WTC11 (cell line): ENCODE measurements around the gene PRDM12. TPM values are rescaled to one million over a fixed set of nuclear protein-coding genes. Genes with fewer than 3 reads are reported as not detected.

ENCODE experiments used
- ATAC-seq: fragments of 200-7000 bp; cut with Tn5 transposase; 2 replicates; pipeline ENCODE4 v1.10.0; 2021; ENCODE audit warnings: mild to moderate bottlenecking, moderate library complexity
- CTCF ChIA-PET: fragments of 300-600 bp; sonication (Branson Sonifier 250); formaldehyde crosslinking; loops from one replicate; lab custom pipeline; 2021; ENCODE audit warnings: antibody characterized with exemption; lab: Charles Lee
- POLR2A ChIA-PET: fragments of 350-600 bp; sonication (Branson Sonifier 250); formaldehyde crosslinking; loops from one replicate; lab custom pipeline; 2021; ENCODE audit warnings: antibody characterized with exemption; lab: Charles Lee
- DNase-seq: peaks from one replicate; pipeline ENCODE4 v3.0.0; 2021; ENCODE audit warnings: low spot score
- H3K27ac Mint-ChIP-seq: 2 replicates; pipeline ENCODE4 v1.8.0; 2021; ENCODE audit warnings: mixed read lengths
- H3K27me3 Mint-ChIP-seq: 2 replicates; pipeline ENCODE4 v1.8.0; 2021; ENCODE audit warnings: low read depth, mild to moderate bottlenecking, moderate library complexity, mixed read lengths
- H3K36me3 Mint-ChIP-seq: 2 replicates; pipeline ENCODE4 v1.8.0; 2021; ENCODE audit warnings: mixed read lengths
- H3K4me1 Mint-ChIP-seq: 2 replicates; pipeline ENCODE4 v1.8.0; 2022; ENCODE audit warnings: mixed read lengths
- H3K4me3 Mint-ChIP-seq: 2 replicates; pipeline ENCODE4 v1.8.0; 2021; ENCODE audit warnings: mild to moderate bottlenecking, moderate library complexity, mixed read lengths
- H3K9me3 Mint-ChIP-seq: 2 replicates; pipeline ENCODE4 v1.8.0; 2021; ENCODE audit warnings: mixed read lengths
- CREB1 ChIP-seq: sonication (generic); formaldehyde crosslinking; IDR thresholded peaks from 2 replicates; pipeline ENCODE4 v1.8.0; 2023; ENCODE audit warnings: mild to moderate bottlenecking, missing genetic modification reagents
- CREM ChIP-seq: sonication (generic); formaldehyde crosslinking; IDR thresholded peaks from 2 replicates; pipeline ENCODE4 v1.8.1; 2022; ENCODE audit warnings: mild to moderate bottlenecking, missing genetic modification reagents, moderate library complexity
- CTCF ChIP-seq: fragments of 200-600 bp; IDR thresholded peaks from 2 replicates; pipeline ENCODE4 v1.8.0; 2022; ENCODE audit warnings: antibody characterized with exemption
- ESRRA ChIP-seq: sonication (generic); formaldehyde crosslinking; IDR thresholded peaks from 2 replicates; pipeline ENCODE4 v1.8.1; 2022; ENCODE audit warnings: mild to moderate bottlenecking, missing genetic modification reagents, borderline replicate concordance
- ETV6 ChIP-seq: sonication (generic); formaldehyde crosslinking; IDR thresholded peaks from 2 replicates; pipeline ENCODE4 v1.8.1; 2022; ENCODE audit warnings: mild to moderate bottlenecking, missing genetic modification reagents
- FOXP4 ChIP-seq: sonication (generic); formaldehyde crosslinking; IDR thresholded peaks from 2 replicates; pipeline ENCODE4 v1.8.0; 2022; ENCODE audit warnings: mild to moderate bottlenecking, missing genetic modification reagents
- GABPB1 ChIP-seq: sonication (generic); formaldehyde crosslinking; IDR thresholded peaks from 2 replicates; pipeline ENCODE4 v1.8.1; 2023; ENCODE audit warnings: mild to moderate bottlenecking, missing genetic modification reagents
- GRHL2 ChIP-seq: fragments of 250-450 bp; sonication (Bioruptor Pico); IDR thresholded peaks from 2 replicates; pipeline ENCODE4 v1.8.0; 2022; ENCODE audit warnings: mild to moderate bottlenecking, moderate library complexity; ENCODE audit not compliant: insufficient replicate concordance, severe bottlenecking
- KAT7 ChIP-seq: sonication (generic); formaldehyde crosslinking; IDR thresholded peaks from 2 replicates; pipeline ENCODE4 v1.8.1; 2023; ENCODE audit warnings: missing genetic modification reagents, mild to moderate bottlenecking, borderline replicate concordance
- NFYB ChIP-seq: sonication (generic); formaldehyde crosslinking; conservative IDR thresholded peaks from 2 replicates; pipeline ENCODE4 v1.8.0; 2022; ENCODE audit warnings: low read depth, missing genetic modification reagents
- PREB ChIP-seq: sonication (generic); formaldehyde crosslinking; IDR thresholded peaks from 2 replicates; pipeline ENCODE4 v1.8.1; 2022; ENCODE audit warnings: mild to moderate bottlenecking, missing genetic modification reagents, moderate library complexity, borderline replicate concordance
- TEAD1 ChIP-seq: sonication (generic); formaldehyde crosslinking; IDR thresholded peaks from 2 replicates; pipeline ENCODE4 v1.8.0; 2022; ENCODE audit warnings: mild to moderate bottlenecking, missing genetic modification reagents
- TEAD4 ChIP-seq: sonication (generic); formaldehyde crosslinking; IDR thresholded peaks from 2 replicates; pipeline ENCODE4 v1.8.0; 2022; ENCODE audit warnings: mild to moderate bottlenecking, missing genetic modification reagents
- ZMAT4 ChIP-seq: fragments of 250-450 bp; sonication (Bioruptor Pico); IDR thresholded peaks from 2 replicates; pipeline ENCODE4 v1.9.0; 2021; ENCODE audit warnings: mild to moderate bottlenecking
- ZNF121 ChIP-seq: sonication (generic); formaldehyde crosslinking; IDR thresholded peaks from 2 replicates; pipeline ENCODE4 v1.8.0; 2023; ENCODE audit warnings: missing genetic modification reagents
- ZNF219 ChIP-seq: sonication (generic); formaldehyde crosslinking; IDR thresholded peaks from 2 replicates; pipeline ENCODE4 v1.8.0; 2023; ENCODE audit warnings: missing genetic modification reagents, mild to moderate bottlenecking, borderline replicate concordance
- ZNF232 ChIP-seq: sonication (generic); formaldehyde crosslinking; IDR thresholded peaks from 2 replicates; pipeline ENCODE4 v1.8.0; 2022; ENCODE audit warnings: mild to moderate bottlenecking, missing genetic modification reagents
- ZNF532 ChIP-seq: fragments of 250-450 bp; sonication (Bioruptor Pico); IDR thresholded peaks from 2 replicates; pipeline ENCODE4 v1.9.0; 2021; ENCODE audit warnings: mild to moderate bottlenecking, borderline replicate concordance
- total RNA-seq: library from RNA; stranded (reverse); gene quantifications from 3 replicates; pipeline ENCODE4 v1.2.3, GENCODE V29; 2021
- TF ChIP-seq, protein P1 (sequence below): fragments of 250-450 bp; sonication (Bioruptor Pico); IDR thresholded peaks from 2 replicates; pipeline ENCODE4 v1.9.0; 2021; ENCODE audit warnings: moderate library complexity, mild to moderate bottlenecking, inconsistent platforms, borderline replicate concordance

PRDM12 gene
- total RNA-seq, 1 experiment from 2014 or later: 0.09 TPM

DNA sequence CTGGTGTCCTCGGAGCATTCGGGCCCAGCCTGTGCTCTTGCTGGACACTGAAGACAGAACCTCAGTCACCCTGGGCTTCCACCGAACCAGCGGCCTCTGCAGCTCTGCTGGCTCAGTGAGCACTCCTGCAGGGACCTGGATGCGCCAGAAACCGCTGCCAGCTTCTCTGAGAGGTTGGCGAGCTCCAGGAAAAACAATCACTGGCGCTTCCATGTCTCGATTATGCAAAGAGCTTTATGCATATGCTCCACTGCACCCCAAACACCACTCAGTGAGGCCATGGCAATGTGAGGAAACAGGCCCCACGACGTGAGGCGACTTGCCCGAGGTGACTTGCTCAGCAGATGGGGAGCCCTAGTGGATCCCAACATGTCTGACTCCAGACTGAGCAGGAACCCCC, 11.0 kb downstream of the PRDM12 start (continued):
- TF ChIP-seq ESRRA (CRISPR knock-in tag) (no peak), FOXP4 (no peak), CTCF (no peak), ZNF232 (CRISPR knock-in tag) (no peak), ZMAT4 (CRISPR knock-in tag) (no peak), KAT7 (CRISPR knock-in tag) (no peak), PREB (no peak), TEAD4 (CRISPR knock-in tag) (no peak), NFYB (no peak)

- Mint-ChIP-seq H3K4me3 (no peak overlapping the region), H3K4me1 (no peaks in the 10 kb centered on the region), H3K36me3 (no peaks in the 10 kb centered on the region), H3K27ac (no peak overlapping the region), H3K27me3 (peaks cover 56% of the 10 kb centered on the region), H3K9me3 (no peaks in the 10 kb centered on the region)
- TF ChIP-seq GABPB1 (CRISPR knock-in tag): no peak
- no peak for DNase-seq
- CTCF ChIA-PET: interaction anchor here (0.8 kb wide), 1 partner anchor 13 kb away, joined by 3 read pairs; the partner anchor contains the start of gene PRDM12
- POLR2A ChIA-PET: no interaction called here
- no peak for ATAC-seq
Observed at GRCh38 chr9:130677252-130677651, 12.9 kb downstream of the PRDM12 start.

DNA sequence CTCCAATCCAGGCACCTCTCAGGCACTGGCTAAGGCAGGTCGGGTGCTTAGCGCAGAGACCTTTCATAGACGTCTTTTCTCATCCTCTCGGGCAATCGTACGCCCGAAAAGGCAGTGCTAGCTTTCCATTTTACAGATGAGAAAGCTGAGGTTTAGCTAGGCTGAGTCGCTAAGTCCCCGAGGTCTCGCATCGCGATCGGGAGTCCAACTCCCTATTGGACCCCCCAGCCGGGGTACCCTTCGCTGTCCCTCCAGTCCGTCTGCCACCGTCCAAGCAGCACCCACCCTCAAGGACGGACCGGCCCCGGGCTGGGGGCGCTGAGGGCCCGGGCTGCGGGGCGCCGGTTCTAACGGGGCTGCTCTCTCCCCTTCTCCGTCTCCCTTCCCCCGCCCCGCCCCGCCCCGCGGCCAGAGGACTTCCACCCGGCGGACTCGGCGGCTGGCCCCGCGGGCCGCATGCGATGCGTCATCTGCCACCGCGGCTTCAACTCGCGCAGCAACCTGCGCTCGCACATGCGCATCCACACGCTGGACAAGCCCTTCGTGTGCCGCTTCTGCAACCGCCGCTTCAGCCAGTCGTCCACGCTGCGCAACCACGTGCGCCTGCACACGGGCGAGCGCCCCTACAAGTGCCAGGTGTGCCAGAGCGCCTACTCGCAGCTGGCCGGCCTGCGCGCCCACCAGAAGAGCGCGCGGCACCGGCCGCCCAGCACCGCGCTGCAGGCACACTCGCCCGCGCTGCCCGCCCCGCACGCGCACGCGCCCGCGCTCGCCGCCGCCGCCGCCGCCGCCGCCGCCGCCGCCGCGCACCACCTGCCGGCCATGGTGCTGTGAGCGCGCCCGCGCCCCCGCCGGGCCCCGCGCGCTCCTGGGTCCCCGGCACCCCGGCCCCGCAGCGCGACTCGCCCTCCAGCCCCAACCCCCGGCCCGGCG, 16.7 kb downstream of the PRDM12 start:
- POLR2A ChIA-PET: no interaction called here
- Mint-ChIP-seq H3K36me3 (peaks cover 3% of the 10 kb centered on the region; the same call in 1 of the 2 replicates), H3K27ac (no peak overlapping the region), H3K9me3 (peaks cover 9% of the 10 kb centered on the region), H3K4me1 (peaks cover 2% of the 10 kb centered on the region; the same call in 1 of the 2 replicates), H3K27me3 (peaks cover 50% of the 10 kb centered on the region), H3K4me3 (peak overlapping the region; percentile 79)
- peak; percentile 40 for ATAC-seq
- peak; percentile 76 for DNase-seq
- CTCF ChIA-PET: interaction anchor here (0.7 to 4.3 kb wide), 4 partner anchors 12 to 219 kb away, joined by 3 to 60 read pairs (median 32); partner anchors contain the start of genes EXOSC2 and PRDM12
- TF ChIP-seq GRHL2 (CRISPR knock-in tag): no peak
- TF ChIP-seq ZNF219: no peak; the same call in 1 of the 2 replicates
- TF ChIP-seq CREB1 (CRISPR knock-in tag): peak; percentile 85
- TF ChIP-seq ETV6 (CRISPR knock-in tag): peak; percentile 94
- TF ChIP-seq FOXP4: peak; percentile 88
- TF ChIP-seq, protein P1, sequence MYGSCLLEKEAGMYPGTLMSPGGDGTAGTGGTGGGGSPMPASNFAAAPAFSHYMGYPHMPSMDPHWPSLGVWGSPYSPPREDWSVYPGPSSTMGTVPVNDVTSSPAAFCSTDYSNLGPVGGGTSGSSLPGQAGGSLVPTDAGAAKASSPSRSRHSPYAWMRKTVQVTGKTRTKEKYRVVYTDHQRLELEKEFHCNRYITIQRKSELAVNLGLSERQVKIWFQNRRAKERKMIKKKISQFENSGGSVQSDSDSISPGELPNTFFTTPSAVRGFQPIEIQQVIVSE (CRISPR knock-in tag): no peak
- no peak for TF ChIP-seq ZNF121
- peak; percentile 59; the same call in 1 of the 2 replicates for TF ChIP-seq CREM (CRISPR knock-in tag)
- no peak for TF ChIP-seq ZNF532 (CRISPR knock-in tag)
- TF ChIP-seq ZNF232 (CRISPR knock-in tag): peak; percentile 15; the same call in 1 of the 2 replicates
- TF ChIP-seq TEAD1 (CRISPR knock-in tag): peak; percentile 77
